Stimulated activated CD8-positive, alpha-beta memory T cell treated with anti-CD3 and anti-CD28 coated beads, Interleukin-4, amount 100 ng/mL, for 24 hours (primary cell): Measurements from ENCODE around the gene SYNPR.
"Not testable (repeated sequence)": the region's sequence is repeated elsewhere in the genome, so short reads cannot be mapped to it uniquely, and the experiment has no call there.

ENCODE experiments used
- DNase-seq: peaks from one replicate; pipeline ENCODE4 v3.0.0-alpha.2; 2020; ENCODE audit warnings: low read depth

SYNPR gene

GRCh38 chr3:63278171-63279004 is at the start of gene SYNPR:
SYNPR (plus strand) TSS chr3:63278308.
- DNase-seq, result no peak

- DNase-seq, result no peak
These were observed 49.4 kb upstream of the SYNPR start for GRCh38 chr3:63228677-63229076.

DNA sequence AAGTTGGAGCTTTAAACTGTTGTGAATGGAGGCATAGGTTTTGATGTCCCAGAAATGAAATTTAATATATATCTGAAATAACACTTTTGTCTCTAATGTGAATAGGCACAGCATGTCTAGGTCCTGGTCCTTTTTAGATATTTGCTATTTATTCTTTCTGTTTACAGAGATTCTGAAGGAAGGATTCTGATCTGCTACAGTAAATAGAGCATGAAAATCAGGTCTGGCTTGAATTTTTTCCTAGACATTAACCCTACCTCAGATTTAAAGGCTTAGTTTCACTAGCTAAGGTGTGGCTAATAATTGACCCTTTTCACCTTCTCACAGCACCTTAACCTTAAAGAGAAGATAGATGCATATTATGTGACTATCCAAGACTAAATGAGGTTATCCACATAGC is 48.0 kb upstream of the SYNPR start:
- no peak for DNase-seq

- no peak for DNase-seq
These were observed 46.5 kb upstream of the SYNPR start for GRCh38 chr3:63231643-63232042.

DNA sequence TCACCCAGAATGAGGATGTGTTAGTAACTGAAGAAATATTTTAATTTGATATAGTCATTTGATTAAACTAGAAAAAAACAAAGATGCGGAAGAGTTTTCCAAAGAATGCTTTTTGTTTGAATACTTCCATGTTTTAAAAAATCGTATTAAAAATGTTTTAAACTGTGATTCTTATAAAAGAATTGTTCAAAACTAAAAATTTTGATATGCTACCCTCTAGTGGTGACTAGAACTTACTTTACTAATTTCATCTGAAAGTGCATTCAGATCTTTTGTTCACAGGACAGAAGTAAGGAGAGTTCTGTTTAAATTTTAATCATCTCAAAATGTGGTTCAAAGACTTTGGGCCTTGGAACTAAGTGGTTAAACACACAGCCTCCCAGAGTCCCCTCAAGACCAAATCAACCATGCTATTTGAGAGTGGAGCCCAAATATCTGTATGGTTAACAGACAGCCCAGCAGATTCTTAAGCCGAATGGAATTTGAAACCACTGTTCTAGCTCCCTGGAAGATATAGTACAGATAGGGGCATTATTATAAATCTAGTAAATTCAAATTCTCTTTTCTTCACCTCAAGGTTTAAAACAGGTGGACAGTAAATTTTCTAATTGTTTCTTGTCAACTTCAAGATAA is 45.2 kb upstream of the SYNPR start:
- DNase-seq, result no peak

DNA sequence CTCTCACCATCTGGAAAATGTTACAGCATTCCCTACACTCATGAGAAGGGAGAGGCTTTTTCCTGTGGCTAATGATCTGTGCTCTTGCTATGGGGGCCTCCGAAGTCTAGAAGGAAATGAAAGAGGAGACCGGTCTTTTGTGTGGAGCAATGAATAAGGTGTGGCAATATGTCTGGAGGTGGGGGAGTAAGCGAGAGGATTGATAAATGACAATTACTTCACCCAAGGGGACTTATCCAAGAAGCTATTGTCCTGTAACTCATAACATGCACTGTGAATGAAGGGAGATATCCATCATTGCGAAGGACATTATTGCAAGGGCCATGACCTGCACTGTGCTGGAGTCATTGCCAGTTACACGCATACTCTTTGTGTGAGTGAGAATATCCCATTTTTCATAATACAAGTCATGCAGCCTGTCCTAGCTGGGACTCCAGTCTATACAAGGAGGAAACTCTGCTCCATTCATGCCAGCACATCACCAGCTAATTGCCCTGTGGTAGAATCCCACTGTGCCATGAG is 37.7 kb upstream of the SYNPR start:
- no peak for DNase-seq

DNA sequence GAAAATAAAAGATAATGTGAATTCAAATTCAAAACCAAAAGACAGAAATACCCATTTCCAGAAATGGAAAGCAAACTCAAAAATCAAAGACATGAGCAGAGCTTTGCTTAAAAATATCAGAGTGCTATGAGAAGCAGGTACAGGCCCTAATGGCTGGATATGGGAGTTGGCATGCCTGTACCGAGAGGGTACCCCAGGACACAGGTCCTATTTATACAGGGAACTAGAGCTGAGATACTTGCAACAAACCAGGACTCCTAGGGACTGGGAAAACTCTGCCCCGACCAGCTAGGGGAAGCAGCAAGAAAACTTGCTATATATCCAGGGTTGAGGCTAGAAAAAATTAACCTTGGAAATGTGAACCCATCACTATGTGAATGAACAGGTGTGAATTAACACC is 36.0 kb upstream of the SYNPR start:
- no peak for DNase-seq

DNA sequence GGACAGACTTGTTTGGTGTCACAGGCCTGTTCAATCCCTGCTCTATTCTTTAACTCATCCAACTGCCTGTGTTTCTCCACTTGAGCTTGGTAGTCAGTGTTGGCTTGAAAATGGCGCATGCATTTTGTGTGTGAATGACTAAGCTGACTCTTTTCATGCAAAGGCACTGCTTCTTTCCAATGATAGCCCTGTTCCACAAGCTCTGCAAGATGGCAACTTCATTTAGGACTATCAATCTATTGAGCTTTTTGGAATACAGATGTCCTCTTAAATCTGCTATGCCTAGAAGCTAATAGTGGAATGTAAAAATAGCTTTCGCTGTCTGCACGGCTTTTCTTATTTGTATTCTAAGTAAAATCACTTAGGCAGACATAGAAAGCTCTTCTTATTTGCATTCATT is 33.6 kb upstream of the SYNPR start:
- DNase-seq, result no peak

GRCh38 chr3:63245726-63246241 is 32.3 kb upstream of the SYNPR start:
- DNase-seq, result no peak

GRCh38 chr3:63248015-63248414 is 30.1 kb upstream of the SYNPR start:
- DNase-seq, result no peak

DNA sequence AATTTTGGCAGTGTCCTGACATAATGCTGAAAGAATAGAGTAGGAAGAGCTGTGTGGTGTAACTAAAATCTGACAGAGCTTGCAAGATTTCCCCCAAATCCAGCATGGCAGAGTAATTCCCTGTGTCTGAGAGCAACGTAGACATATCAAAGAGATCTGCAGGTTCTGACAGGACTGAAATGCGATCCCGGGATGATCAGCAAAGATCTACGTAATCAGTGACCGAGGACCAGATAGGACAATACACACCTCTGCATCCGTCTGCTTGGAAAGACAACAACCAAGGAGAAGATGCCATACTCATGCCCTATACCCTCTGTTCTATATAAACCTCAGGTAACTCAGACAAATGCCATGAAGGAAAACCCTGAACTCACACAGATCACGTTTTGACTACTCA is 26.6 kb upstream of the SYNPR start:
- DNase-seq, result no peak

DNA sequence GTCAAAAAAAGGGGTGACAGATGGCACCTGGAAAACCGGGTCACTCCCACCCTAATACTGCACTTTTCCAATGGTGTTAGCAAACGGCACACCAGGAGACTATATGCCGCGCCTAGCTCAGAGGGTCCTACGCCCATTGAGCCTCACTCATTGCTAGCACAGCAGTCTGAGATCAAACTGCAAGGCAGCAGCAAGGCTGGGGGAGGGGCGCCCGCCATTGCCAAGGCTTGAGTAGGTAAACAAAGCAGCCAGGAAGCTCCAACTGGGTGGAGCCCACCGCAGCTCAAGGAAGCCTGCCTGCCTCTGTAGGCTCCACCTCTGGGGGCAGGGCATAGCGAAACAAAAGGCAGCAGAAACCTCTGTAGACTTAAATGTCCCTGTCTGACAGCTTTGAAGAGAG is 22.3 kb upstream of the SYNPR start:
- DNase-seq, result not testable (repeated sequence)

- no peak for DNase-seq
These were observed 13.4 kb upstream of the SYNPR start for GRCh38 chr3:63264716-63265115.

- DNase-seq, result no peak
These were observed 3.7 kb upstream of the SYNPR start for GRCh38 chr3:63274359-63274758.

DNA sequence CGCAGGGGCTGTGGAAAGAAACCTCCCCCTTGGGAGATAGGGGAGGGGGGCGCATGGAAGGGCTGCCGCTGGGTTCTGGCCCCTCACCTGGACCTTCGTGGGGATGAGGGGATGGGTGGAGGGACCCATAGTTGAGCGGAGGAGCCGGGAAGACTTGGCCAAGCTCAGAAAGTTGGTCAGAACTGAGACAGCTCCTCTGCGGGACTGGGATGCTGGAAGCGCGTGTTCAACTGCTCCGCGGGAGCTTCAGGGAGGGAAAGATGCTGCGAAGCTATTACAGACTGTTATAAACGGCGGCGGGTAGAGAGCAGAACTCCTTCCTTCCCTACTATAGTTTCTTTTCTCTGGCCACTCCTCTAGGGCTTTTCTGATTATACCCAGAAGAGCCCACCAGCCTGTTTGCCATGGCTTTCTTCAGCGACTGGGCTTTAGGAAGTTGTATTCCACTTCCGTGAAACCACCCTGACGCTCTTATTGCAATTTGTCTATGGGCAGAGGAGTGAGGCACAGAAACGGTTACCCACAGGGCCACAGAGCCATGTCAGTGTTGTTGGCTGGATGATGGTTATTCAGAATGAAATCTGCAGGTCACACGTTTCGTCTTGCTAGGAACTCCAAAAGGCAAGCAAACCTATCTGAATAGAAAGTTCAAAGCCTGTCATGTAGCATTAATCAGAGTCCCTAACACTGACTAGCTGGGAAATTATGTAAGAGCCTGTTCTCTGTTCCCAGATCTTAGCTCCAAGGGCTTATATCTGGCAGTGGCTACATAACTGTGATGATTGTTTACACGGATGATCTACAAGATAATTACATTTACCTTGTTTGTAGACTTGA is 1.1 kb downstream of the SYNPR start:
- DNase-seq, result no peak

- DNase-seq, result no peak
These were observed 9.5 kb downstream of the SYNPR start for GRCh38 chr3:63287610-63288009.

- DNase-seq, result no peak
These were observed 12.6 kb downstream of the SYNPR start for GRCh38 chr3:63290686-63291085.

DNA sequence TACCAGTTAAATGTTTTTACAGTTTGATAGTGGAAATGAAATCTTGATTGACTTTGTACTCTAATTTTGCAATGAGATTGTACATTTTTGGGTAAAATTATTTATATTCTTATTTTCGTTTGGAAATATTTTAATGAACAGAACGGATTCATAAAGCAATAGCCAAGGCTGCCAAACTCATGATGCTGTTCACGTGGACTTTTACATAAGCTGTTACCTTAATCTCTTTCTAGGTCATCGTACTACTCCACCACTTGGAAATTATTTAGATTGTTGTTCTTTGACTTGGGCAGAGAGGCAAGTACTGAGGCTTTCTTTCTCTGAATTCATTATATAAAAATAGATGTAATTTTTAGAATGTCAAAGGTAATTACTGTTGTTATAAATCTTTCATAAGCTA is 16.2 kb downstream of the SYNPR start:
- DNase-seq, result no peak

DNA sequence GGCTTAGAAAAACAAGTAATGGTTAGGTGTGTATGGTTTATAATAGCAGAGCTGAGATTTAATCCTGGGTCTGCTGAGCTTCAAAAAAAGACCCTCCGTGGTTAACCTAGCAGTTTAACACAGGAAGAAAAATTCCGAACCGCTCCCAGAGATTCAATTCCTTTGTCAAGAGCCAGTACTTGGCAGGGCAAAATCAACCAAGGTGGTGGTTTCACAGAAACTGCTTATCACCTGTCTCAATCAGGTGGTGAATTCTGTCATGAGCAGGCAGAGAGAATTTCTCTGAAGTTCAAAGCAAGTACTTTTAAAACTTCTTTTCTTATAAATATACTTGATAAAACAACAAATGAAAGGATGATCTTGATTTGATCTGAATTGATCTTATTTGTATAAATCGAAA is 17.2 kb downstream of the SYNPR start:
- DNase-seq, result no peak

- DNase-seq, result no peak
These were observed 17.7 kb downstream of the SYNPR start for GRCh38 chr3:63295806-63296205.

DNA sequence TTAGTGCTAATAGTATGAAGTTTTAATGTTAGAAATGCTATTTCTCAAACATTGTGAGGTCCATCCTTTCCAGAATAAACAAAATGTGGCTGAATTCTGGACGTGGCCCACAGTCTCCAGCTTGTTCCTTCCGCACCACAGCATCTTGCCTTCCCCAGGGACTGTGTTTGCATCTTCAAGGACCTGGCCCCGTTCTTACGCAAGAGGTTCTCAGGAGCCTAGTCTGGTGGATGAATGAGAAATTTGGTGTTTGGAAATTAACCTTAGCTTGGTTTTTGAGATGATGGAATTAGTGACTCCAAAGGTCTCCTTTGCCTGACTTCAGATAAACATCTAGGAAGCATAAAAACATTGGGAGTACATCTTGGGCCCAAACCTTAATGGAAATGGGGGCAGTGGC is 18.1 kb downstream of the SYNPR start:
- DNase-seq, result no peak

GRCh38 chr3:63303238-63303637 is 25.1 kb downstream of the SYNPR start:
- no peak for DNase-seq
